ENCODE results near the gene SLC35F4. TPM values are rescaled to one million over a fixed set of nuclear protein-coding genes. Genes with fewer than 3 reads are reported as not detected.

Gene SLC35F4
- total and polyA plus RNA-seq, 2 of the 8 experiments (the other 6 are each of a cell fraction or from before 2014, with no cell fraction given) = not detected

DNA sequence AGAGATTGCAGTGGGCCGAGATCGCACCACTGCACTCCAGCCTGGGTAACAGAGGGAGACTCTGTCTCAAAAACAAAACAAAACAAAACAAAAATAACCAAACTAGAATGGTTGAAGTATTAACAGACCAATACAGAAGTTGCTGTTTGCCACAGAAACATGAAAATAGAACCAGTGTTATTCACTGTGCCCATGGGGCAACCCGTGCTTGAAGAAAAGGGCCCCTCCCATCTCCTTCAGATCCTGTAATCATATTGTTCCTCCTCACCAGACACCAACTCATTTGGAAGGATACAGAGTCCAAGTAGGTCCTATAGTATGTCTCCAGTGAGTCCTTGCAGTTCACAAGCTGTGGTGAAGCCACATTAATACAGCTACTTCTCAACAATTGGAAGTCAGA is 30.9 kb downstream of the SLC35F4 start (continued):
- TF ChIP-seq TAF1 (IDR thresholded peaks at IDR 0.05; ENCODE audit: low read depth, low read length) (no peak), CHD1 (IDR thresholded peaks at IDR 0.05; ENCODE audit: low read depth, low read length) (no peak)
